NCI-H446 treated with DMSO at 0.1 percent for 48 hours (cell line): ENCODE results near the gene EFNA2.

ENCODE experiments used
- DNase-seq: peaks from one replicate; lab custom pipeline; 2025; lab: John Stamatoyannopoulos, UW

EFNA2 gene

DNA sequence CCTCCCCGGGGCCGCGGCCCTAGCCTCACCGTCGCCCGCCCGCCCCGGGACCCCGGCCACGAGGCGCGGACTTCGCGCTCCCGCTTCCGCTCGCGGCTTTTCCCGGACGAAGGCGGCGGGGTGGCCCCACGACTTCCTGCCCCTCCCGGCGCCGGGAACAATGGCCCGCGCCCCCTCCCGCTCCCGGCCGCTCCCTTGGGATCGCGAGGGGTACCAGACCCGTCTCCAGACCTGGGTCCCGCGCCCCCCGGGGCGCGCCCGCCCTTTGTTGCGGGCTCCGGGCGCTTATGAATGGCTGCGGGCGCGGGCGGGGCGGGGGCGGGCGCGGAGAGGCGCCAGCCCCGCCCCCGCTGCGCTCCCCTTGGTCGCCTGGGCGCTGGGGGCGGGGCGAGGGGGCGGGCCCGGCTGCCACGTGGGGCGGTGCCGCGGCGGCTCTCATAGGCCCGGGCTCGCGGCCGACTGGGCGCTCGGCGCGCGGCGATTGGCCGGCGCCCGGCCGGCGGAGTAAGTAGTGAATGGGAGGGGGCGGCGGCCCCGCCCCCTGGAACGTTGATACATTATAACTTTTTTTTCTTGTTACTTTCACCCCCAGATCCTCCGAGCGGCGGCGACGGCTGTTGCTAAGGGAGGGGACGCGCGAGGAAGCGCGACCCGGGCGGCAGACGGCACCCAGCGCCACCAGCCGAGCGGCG is 36.2 kb upstream of the EFNA2 start:
- DNase-seq = peak; percentile 96

GRCh38 chr19:1249990-1250436 is 35.7 kb upstream of the EFNA2 start:
- DNase-seq = no peak

- peak; percentile 17 for DNase-seq
Observed at GRCh38 chr19:1250437-1251260, 35.0 kb upstream of the EFNA2 start.

DNA sequence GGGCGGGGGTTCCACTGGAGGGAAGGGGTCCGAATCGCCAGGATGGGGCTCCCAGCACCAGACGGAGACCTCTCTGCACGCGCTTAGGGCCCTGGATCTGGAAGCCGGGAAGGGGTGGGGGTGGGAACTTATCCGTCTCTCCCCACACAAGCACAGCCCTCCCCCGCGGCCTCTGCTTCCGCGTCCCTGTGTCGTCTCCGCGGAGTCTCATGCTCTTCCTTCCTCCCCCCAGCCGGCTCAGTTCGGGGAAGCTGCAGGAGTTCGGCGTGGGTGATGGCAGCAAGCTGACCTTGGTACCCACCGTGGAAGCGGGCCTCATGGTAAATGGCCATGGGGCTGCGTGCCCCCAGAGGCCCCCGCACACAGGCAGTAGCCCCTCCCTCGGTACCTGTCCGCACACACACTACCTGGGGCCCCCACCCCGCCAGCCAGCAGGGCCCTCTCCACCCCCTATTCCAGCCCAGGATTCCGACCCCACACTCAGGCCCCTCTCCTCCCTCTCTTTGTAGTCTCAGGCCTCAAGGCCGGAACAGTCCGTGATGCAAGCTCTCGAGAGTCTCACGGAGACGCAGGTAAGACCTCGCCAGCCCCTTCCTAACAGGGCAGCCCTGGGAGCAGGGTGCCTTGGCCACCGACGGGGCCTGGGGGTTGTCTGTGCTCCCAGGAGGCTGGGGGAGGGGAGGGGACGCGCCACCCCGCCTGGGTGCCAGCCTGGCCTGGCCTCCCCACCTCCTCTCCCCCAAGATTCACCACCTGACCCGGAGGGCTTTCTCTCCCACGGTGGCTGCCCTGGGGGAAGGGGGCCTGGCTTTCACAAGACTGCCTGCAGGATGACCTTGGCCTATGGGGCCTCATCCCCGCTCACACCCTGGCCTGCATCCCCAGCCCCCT is 34.1 kb upstream of the EFNA2 start:
- DNase-seq = peak; percentile 30

DNA sequence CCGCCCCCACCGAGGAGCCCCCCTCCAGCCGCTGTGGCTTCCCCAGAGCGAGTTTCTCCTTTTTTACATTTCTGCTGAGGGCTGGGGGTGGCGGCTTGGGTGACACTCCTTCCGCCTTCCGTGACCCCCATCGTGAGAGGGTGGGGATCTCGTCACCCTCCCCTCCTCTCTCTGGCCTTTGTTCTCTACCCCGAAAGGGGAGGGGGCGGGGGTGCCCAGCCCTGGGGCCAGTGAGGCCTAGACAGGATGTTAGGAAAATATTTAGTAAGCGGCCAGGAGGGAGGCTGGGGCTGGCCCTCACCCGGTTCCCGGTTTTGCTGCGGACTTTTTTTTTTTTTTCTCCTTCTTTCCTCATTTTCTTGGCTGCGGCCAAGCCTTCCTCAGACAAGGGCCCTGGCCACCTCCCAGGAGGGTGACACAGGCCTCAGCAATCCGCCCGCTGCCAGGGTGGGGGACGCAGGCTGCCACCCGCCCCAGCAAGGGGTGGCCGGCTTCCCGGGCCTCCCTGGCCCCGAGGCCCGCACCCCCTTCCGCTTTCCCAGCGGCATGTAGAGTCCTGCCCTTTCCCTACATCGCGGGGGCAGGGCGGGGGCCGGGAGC is 33.4 kb upstream of the EFNA2 start:
- DNase-seq = peak; percentile 52

GRCh38 chr19:1252821-1253513 is 32.7 kb upstream of the EFNA2 start:
- DNase-seq = peak; percentile 58

DNA sequence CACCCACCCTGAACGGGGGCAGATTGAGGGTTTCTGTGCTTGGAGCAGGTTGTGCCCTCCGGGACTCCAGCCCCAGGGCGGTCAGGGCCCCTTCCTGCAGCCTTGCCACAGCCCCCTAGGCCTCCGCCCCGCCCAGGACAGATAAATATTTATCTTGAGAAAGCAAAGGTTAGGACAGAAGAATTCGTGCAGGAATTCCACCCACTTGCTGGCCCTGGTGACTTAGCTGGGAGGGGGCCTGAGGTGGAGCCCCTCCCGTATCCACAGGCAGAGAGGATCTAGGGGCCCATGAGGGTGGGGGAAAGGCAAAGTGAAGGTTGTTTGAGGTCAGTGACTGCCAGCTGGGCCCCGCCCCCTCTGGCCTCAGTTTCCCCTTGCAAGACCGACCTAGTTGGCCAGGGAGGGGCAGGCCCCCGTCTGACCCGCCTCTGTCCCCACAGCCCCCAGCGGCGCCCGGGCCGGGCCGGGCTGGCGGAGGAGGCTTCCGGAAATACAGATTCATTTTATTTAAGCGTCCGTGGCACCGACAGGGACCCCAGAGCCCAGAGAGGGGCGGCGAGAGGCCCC is 32.1 kb upstream of the EFNA2 start:
- no peak for DNase-seq

DNA sequence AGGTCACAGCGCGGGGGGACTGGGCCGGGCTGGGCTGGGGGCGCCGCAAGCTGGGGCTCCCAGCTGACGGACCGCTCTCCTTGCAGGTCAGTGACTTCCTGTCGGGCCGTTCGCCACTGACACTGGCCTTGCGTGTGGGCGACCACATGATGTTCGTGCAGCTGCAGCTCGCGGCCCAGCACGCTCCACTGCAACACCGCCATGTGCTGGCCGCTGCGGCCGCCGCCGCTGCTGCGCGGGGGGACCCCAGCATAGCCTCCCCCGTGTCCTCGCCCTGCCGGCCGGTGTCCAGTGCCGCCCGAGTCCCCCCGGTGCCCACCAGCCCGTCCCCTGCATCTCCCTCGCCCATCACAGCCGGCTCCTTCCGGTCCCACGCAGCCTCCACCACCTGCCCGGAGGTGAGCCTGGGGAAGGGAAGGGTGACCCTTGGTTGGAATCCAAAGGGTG is 31.6 kb upstream of the EFNA2 start:
- DNase-seq = no peak

- DNase-seq = no peak
Observed at GRCh38 chr19:1254530-1255185, 31.0 kb upstream of the EFNA2 start.

DNA sequence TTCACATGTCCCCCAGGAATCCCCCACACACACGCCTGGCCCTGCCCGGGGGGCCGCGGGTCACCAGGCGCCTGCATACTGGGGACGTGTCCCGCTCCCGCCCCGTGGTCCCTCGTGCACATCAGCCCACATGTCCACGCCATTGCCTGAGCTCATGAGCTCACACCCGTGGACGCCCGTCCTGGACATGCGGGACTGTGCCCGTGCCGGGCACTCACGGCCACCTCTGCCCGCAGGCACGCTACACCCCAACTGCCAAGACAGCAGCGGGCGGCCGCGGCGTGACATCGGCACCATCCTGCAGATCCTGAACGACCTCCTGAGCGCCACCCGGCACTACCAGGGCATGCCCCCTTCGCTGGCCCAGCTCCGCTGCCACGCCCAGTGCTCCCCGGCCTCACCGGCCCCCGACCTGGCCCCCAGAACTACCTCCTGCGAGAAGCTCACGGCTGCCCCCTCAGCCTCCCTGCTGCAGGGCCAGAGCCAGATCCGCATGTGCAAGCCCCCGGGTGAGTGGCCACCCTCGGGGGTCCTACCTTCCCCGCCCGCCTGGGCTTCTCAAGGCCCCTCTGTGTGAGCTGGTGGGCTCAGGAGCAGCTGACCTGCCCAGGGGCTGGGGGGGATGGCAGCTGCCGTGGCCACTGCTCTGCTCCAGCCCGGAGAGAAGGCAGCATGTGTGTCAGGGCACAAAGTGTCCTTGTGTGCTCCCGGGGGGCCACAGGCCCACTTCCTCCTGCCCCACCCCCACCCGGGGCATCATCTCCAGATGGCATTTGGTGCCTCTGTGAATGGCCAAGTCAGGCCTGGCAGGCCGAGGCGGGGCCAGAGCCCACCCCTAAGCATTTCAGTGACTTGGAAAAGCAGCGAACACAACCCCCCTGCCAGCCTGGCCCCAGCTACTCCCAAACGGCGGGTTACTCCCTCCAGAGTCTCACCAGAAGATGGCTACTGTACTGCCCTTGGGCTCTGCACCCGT is 30.2 kb upstream of the EFNA2 start:
- DNase-seq = no peak

- no peak for DNase-seq
Observed at GRCh38 chr19:1256646-1257474, 28.8 kb upstream of the EFNA2 start.

DNA sequence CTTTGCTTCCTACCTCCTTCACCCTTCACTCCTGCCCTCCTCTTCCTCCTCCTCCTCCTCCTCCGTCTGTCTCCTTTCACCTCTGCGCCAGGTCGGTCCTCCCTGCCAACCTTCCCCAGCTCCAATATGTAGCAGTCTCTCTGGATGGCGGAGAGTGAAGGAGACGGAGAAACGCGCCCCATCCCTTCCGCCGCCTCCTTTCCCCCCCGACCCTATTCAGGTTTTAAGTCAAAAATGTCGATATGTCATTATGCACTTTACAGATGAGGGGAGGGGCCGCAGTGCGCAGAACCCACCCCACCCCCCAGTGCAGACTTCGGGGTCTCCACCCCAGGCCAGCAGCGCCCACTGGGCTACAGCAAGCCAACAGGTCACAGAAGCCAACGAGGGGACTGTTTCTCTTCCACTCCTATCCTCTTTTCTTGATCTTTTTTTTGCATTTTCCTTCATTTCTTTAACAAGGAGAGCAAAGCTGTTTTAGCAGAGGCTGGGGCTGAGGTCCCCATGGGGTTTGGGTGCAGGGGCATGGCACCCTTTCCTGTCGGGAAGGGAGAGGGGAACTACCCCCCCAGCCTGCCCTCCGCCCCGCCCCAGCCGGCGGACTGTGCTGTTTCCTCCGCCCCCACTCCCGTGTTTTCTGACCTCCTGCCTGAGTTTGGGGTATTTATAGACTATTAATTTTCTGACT is 28.1 kb upstream of the EFNA2 start:
- DNase-seq = no peak

DNA sequence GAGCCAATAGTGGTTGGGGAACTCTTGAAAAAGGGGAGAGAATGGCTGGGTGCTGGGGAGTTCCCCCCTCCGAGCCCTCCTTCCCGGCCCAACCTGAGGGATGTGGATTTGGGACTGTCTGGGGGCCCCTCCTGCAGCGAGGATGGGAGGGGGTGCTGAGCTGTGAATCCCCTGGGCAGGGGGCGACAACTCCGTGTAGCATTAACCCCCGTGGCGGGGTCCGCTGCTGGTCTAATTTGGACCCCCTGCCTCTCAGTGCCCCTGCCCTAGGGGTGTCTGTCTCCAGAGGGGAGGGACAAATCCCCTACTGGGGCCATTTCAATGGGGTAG is 27.5 kb upstream of the EFNA2 start:
- no peak for DNase-seq

GRCh38 chr19:1258707-1259205 is 26.9 kb upstream of the EFNA2 start:
- no peak for DNase-seq

DNA sequence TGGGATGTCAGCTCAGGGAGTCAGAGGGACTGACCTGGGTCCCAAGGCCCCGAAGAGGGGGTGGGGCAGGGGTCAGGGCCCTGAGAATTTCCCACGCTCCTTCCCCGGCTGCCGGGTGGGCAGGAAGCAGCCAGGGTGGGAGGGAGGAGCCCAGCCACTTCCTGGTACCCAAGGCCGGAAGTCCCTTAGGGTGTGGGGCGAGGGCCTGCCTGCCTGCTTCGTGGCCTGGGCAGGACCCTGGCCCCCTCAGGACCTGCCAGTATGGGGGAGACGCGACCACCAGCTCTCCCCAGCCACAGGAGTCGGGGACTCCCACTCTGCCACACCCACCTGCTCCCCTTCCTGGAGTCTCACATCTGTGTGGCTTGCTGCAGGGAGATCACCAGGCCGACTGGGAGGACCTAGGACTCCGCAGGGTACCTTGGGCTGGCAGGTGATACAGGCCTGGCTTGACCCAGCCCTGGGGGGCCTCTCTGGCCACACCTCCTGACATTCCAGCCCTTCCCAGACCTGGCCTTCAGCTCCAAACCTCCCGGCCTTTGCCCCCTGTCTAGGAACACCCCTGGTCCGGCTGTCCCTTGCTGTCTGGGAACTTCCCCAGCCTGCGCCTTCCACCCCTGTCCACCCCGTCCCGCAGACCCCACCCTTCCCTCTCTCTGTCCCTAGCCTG is 26.3 kb upstream of the EFNA2 start:
- no peak for DNase-seq

DNA sequence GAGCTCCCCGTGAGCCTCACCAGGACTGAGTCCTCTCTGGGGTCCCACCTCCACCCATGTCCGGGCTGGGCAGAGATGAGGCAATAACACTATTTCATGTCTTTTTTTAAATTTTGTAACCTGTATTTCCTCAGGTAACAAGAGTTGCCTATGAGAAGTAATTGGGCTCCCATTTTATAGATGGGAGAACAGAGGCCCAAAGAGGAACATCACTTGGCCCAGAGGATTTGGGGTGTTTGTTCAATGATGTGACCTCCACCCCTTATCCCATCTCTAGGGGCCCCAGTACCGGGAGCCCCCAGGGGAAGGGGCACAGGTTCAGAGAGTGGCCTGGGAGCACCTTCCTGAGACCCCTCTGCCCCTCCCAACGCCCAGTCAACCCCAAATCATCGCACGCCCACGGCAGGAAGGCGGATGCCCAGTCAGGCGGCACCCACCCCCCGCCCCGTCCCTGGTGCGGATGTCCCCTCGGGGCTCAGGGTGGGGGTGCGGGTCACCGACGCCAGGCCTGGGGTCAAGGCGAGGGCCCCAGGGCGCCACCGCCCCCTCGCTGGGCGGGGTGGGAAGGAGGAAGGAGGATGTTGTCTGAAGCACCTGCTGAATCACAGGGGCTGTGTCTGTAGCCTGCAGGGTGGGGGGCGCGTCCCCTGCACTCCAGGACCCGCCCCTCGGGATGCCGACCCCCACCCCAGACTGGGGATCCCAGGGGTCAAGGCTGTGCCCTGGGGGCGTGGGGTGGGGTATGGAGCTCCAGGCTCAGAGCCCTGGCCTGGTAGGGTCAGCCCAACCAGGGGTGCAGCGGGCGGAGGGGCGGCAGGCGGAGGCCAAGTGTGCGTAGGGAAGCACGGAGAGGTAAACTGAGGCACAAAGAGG is 25.6 kb upstream of the EFNA2 start:
- DNase-seq = no peak
